Pancreas (tissue), 10 donors: Measurements from ENCODE around the gene TAF1C. TPM values are rescaled to one million over a fixed set of nuclear protein-coding genes. Genes with fewer than 3 reads are reported as not detected.

Experiments
- ATAC-seq, 4 donors: fragments of 200-7000 bp; cut with Tn5 transposase; one replicate each; pipeline versions ENCODE4 v1.8.0 to v1.9.1; 2020; ENCODE audit warnings: mild to moderate bottlenecking in 4 of 4, moderate library complexity in 4 of 4
- DNase-seq, 6 donors: peaks; one replicate each; pipeline ENCODE4 v3.0.0-alpha.2; 2020
- FAIRE-seq: peaks from 2 replicates; lab custom pipeline; 2012; peaks lifted over from hg19 to GRCh38; lab: Jason Lieb, UNC
- H3K27ac ChIP-seq, 4 donors: fragments of 200-600 bp; sonication (generic); 1 replicate in 3 of 4; 2 replicates in 1 of 4; pipeline versions ENCODE4 v1.5.0 to v1.8.0; 2020
- H3K27me3 ChIP-seq, 4 donors: fragments of 200-600 bp; one replicate each; pipeline ENCODE4 v1.8.0; 2021
- H3K36me3 ChIP-seq, 3 donors: fragments of 200-600 bp; sonication (generic) in 1 of 3; one replicate each; pipeline versions ENCODE4 v1.5.0 to v1.8.0; 2020 to 2021
- H3K4me1 ChIP-seq, 3 donors: fragments of 200-600 bp; one replicate each; pipeline ENCODE4 v1.8.0; 2021
- H3K4me3 ChIP-seq, 4 donors: fragments of 200-600 bp; sonication (generic) in 2 of 4; one replicate each; pipeline versions ENCODE4 v1.5.0 to v1.8.0; 2020 to 2021
- H3K9me3 ChIP-seq, 4 donors: fragments of 200-600 bp; one replicate each; pipeline ENCODE4 v1.8.0; 2021
- WGBS, 2 donors: extraction: QIAGEN DNeasy Blood & Tissue Kit; methylation state at CpG; one replicate each; pipeline ENCODE4 v1.1.7; 2013; 5-methylcytosine and 5-hydroxymethylcytosine counted together
- intact Hi-C, 3 donors: fragments of 100-400 bp; cut with DNase I; formaldehyde crosslinking; loops; one replicate each; pipeline versions ENCODE4 v1.11.1 to v1.14.2; 2022
- polyA plus RNA-seq, 2 donors: library from polyadenylated mRNA; stranded (reverse); fragments of 200-250 nt; gene quantifications; one replicate each; pipeline ENCODE4 v1.2.3, GENCODE V29; 2013
- total RNA-seq, 6 donors: library from RNA; stranded (reverse); fragmentation: NEBNext Ultra II Directional in 4 of 6; extraction: Animal tissue kit (Norgen Biotek cat#: 25700) in 4 of 6; gene quantifications; one replicate each; pipeline versions ENCODE4 v1.2.1 to v1.2.4, GENCODE V29; 2021 to 2023
- TF ChIP-seq, protein P1 (sequence below), 4 donors: fragments of 200-600 bp; sonication (generic) in 3 of 4; IDR thresholded peaks; one replicate each; pipeline versions ENCODE4 v1.5.0 to v1.8.0; 2021; ENCODE audit warnings: antibody characterized with exemption in 4 of 4
- donor health status: healthy with polysubstance abuse.
- donor health status: DM: no; HTN: no; CAD: no; lungs with moderate emphysema.
- donor health status: DM: no; HTN: no; CAD: no.
- donor health status: control.
- donor health status: control.
- donor health status: Bipolar disorder and iron deficiency.
- donor health status: DM: yes; HTN: yes; CAD: no.
- donor health status: DM: no; HTN: no; CAD: no.
- donor health status: DM: no; HTN: no; CAD: no.
- donor health status: DM: yes; HTN: yes; CAD: no.

The TAF1C gene
- total and polyA plus RNA-seq, 8 donors, result 14.9 to 130 (median 23.1) TPM

DNA sequence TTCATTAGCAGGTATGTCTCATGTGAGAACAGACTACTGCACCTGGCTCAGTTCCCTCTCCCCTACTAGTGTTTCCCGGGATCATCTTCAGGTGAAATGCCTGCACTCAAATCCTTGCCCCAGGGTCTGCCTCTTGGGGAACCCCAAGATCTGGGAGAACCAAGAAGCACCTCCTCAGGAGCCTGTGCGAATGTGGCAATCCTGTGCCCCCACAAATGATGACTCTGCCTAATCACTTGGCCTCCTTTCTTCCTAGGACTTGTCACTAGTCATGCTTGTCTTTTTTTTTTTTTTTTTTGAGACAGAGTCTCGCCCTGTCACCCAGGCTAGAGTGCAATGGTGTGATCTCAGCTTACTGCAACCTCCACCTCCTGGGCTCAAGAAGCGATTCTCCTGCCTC, 25.8 kb upstream of the TAF1C start:
- Histone ChIP-seq H3K27me3 (no peaks in the 10 kb centered on the region), H3K36me3 (no peaks in the 10 kb centered on the region), H3K4me1 (no peaks in the 10 kb centered on the region), H3K27ac (no peak overlapping the region), H3K4me3 (no peak overlapping the region), H3K9me3 (no peaks in the 10 kb centered on the region)
- 74 to 78% methylated on average over 4 of the region's 4 CpGs for WGBS, 2 donors
- TF ChIP-seq, protein P1, sequence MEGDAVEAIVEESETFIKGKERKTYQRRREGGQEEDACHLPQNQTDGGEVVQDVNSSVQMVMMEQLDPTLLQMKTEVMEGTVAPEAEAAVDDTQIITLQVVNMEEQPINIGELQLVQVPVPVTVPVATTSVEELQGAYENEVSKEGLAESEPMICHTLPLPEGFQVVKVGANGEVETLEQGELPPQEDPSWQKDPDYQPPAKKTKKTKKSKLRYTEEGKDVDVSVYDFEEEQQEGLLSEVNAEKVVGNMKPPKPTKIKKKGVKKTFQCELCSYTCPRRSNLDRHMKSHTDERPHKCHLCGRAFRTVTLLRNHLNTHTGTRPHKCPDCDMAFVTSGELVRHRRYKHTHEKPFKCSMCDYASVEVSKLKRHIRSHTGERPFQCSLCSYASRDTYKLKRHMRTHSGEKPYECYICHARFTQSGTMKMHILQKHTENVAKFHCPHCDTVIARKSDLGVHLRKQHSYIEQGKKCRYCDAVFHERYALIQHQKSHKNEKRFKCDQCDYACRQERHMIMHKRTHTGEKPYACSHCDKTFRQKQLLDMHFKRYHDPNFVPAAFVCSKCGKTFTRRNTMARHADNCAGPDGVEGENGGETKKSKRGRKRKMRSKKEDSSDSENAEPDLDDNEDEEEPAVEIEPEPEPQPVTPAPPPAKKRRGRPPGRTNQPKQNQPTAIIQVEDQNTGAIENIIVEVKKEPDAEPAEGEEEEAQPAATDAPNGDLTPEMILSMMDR (IDR thresholded peaks at IDR 0.05), result no peak
- intact Hi-C loops, result no loop called here
- FAIRE-seq (no peak), ATAC-seq (no peak), DNase-seq (no peak)

- Histone ChIP-seq H3K27me3 (no peaks in the 10 kb centered on the region), H3K9me3 (no peaks in the 10 kb centered on the region), H3K27ac (no peak overlapping the region), H3K4me3 (no peak overlapping the region), H3K4me1 (no peaks in the 10 kb centered on the region), H3K36me3 (no peaks in the 10 kb centered on the region)
- 44 to 52% methylated on average over 4 of the region's 4 CpGs for WGBS, 2 donors
- DNase-seq (no peak), FAIRE-seq (no peak), ATAC-seq (no peak)
- intact Hi-C loops, result no loop called here
- TF ChIP-seq, protein P1 (IDR thresholded peaks at IDR 0.05), result no peak
These were observed 25.3 kb upstream of the TAF1C start for GRCh38 chr16:84212154-84212553.

DNA sequence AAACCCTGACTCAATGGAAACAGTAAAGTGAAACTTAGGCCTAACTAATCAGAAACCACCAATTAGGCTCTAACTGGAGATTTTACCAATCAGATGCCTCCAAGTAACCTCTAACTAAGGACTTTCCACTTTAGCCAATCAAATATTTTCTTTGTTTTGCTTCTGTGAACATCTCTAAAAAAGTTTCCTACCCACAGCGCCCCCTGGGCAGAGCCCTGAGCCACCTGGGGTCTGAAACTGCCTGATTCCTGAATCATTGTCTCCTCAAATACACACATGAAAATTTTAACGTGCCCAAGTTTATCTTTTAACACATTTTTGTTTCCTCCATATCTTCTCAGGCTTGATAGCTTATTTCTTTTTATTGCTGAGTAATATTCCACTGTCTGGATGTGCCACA, 23.1 kb upstream of the TAF1C start:
- H3K27me3 ChIP-seq, result no peaks in the 10 kb centered on the region
- TF ChIP-seq, protein P1 (IDR thresholded peaks at IDR 0.05), result no peak
- DNase-seq (no peak), ATAC-seq (no peak), FAIRE-seq (no peak)
- 56 to 77% methylated on average over 2 of the region's 2 CpGs for WGBS, 2 donors
- no peaks in the 10 kb centered on the region for H3K4me1 ChIP-seq
- intact Hi-C loops, result no loop called here
- no peaks in the 10 kb centered on the region for H3K9me3 ChIP-seq
- no peak overlapping the region for H3K4me3 ChIP-seq
- no peaks in the 10 kb centered on the region for H3K36me3 ChIP-seq
- H3K27ac ChIP-seq, result no peak overlapping the region

GRCh38 chr16:84207879-84208278, 21.0 kb upstream of the TAF1C start:
- H3K4me3 ChIP-seq, result no peak overlapping the region
- H3K27me3 ChIP-seq, result no peaks in the 10 kb centered on the region
- H3K36me3 ChIP-seq, result no peaks in the 10 kb centered on the region
- WGBS, 2 donors, result 68 to 73% methylated on average over 8 of the region's 8 CpGs
- TF ChIP-seq, protein P1 (IDR thresholded peaks at IDR 0.05), result no peak
- no peak overlapping the region for H3K27ac ChIP-seq
- intact Hi-C loops, result no loop called here
- no peak for DNase-seq
- H3K4me1 ChIP-seq, result no peaks in the 10 kb centered on the region
- no peak for FAIRE-seq
- no peak for ATAC-seq
- no peaks in the 10 kb centered on the region for H3K9me3 ChIP-seq

DNA sequence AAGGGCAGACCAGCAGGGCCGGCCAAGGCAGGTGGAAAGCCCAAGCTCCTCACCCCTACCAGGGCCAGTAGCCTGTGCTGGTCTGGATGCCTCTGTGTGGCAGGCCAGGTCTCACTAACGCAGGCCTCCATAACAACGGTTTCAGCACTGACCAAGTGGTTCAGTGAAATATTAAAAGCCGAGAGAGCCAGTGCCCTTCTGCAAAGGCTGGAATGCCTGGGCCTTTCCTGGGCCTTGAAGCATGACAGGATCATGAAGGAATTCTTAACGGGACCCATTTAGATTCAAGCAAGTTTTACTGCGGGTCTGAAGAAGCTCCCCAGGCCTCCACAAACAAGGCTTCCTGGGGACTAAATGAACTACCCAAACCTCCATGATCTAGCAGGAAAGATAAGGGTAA, 20.4 kb upstream of the TAF1C start:
- Histone ChIP-seq H3K27ac (no peak overlapping the region), H3K27me3 (no peaks in the 10 kb centered on the region), H3K9me3 (no peaks in the 10 kb centered on the region), H3K4me3 (no peak overlapping the region), H3K4me1 (no peaks in the 10 kb centered on the region), H3K36me3 (no peaks in the 10 kb centered on the region)
- ATAC-seq, result no peak
- FAIRE-seq, result no peak
- 58 to 64% methylated on average over 6 of the region's 6 CpGs for WGBS, 2 donors
- no peak for DNase-seq
- TF ChIP-seq, protein P1 (IDR thresholded peaks at IDR 0.05), result no peak
- intact Hi-C loops, result no loop called here
